ENCODE measurements around the gene DNAH3.
"Not testable (repeated sequence)": the region's sequence is repeated elsewhere in the genome, so short reads cannot be mapped to it uniquely, and the experiment has no call there.

Gene DNAH3

GRCh38 chr16:21166561-21166961 is 15.9 kb upstream of the DNAH3 start:
- DNase-seq: no peak

- DNase-seq: no peak
Observed at GRCh38 chr16:21164521-21165168, 14.0 kb upstream of the DNAH3 start.

DNA sequence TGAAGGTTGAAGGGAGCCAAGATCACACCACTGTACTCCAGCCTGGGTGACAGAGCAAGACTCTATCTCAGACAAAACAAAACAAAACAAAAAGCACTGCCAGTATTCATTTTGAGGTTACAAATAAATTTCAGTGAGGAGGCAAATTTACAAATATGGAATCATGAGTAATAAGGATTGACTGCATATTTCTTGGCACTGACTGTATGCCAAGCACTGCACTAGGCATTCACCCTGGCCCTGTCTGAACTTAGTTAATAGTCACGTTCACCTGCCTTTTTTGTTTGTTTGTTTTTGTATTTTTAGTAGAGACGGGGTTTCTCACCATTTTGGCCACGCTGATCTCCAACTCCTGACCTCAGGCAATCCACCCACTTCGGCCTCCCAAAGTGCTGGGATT is 12.9 kb upstream of the DNAH3 start:
- no peak for DNase-seq

- DNase-seq: no peak
Observed at GRCh38 chr16:21162661-21163151, 12.1 kb upstream of the DNAH3 start.

DNA sequence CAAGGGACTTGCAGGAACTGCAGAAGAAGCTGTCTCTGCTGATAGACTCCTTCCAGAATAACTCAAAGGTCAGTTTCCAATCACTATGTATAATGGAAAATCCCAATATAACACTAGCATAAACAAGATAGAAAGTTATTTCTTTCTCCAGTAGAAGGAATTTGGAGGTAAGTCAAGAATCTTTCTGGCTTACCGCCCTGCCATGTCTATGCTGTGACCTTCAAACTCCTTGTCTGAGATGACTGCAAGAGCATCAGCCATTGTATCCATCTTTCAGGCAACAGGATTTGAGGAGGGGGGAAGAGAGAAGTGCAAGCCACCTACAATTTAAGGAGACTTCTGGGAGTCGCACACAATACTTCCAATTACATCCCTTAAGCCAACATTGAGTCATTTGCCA is 10.6 kb upstream of the DNAH3 start:
- DNase-seq: no peak

GRCh38 chr16:21160276-21160675 is 9.6 kb upstream of the DNAH3 start:
- no peak for DNase-seq

DNA sequence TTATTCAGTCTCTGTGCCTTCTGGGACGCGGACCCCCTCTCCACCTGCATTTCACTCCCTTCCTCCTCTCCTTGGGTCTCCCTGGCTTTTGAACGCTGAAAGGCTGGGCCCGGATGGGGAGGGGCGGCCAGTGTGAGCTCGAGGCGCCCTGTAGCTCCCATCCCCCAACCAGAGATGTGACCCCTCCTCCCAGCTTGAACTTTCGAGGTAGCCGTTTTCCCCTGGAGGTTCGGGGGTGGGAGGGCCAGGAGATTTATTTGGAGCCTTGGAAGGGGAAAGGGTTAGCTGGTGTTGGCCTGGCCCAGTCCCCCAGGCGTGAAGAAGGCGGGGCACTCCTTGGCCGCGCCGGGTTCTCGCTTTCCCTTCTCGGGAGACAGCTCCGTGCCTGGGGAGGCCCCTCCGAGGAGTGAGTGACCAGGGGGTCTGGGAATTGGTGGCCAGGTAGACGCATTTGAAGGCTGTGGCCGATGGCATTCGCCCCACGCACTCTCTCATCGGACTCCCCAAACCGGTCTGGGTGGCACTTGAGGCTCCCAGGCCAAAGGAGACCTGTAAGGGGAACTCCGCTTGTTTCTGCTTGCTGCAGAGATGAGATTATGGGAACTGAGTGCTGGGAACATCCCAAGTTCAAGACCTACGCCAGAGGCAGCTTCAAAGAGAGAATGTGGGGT is 8.8 kb upstream of the DNAH3 start:
- DNase-seq: peak; percentile 8

- peak; percentile 67 for DNase-seq
Observed at GRCh38 chr16:21158208-21159110, 7.8 kb upstream of the DNAH3 start, which contains the start of gene LDAF1. Gene LDAF1 (plus strand): TSS chr16:21158674. CDS start chr16:21161183, 2,509 bp downstream.

GRCh38 chr16:21157632-21158031 is 7.0 kb upstream of the DNAH3 start:
- DNase-seq: no peak

- peak; percentile 11 for DNase-seq
Observed at GRCh38 chr16:21156767-21157467, 6.3 kb upstream of the DNAH3 start.

DNA sequence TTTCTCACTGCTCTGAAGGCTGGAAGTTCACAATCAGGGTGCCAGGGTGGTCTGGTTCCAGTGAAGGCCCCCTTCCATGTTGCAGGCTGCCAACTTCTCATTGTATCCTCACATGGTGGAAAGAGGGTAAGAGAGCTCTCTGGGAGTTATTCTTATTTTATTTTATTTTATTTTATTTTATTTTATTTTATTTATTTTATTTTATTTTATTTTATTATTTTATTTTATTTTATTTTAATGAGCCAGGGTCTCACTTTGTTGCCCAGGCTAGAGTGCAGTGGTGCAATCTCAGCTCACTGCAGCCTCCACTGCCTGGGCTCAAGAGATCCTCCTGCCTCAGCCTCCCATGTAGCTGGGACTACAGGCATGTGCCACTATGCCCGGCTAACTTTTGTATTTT is 5.4 kb upstream of the DNAH3 start:
- not testable (repeated sequence) for DNase-seq

GRCh38 chr16:21153124-21153729 is 2.6 kb upstream of the DNAH3 start:
- not testable (repeated sequence) for DNase-seq

DNA sequence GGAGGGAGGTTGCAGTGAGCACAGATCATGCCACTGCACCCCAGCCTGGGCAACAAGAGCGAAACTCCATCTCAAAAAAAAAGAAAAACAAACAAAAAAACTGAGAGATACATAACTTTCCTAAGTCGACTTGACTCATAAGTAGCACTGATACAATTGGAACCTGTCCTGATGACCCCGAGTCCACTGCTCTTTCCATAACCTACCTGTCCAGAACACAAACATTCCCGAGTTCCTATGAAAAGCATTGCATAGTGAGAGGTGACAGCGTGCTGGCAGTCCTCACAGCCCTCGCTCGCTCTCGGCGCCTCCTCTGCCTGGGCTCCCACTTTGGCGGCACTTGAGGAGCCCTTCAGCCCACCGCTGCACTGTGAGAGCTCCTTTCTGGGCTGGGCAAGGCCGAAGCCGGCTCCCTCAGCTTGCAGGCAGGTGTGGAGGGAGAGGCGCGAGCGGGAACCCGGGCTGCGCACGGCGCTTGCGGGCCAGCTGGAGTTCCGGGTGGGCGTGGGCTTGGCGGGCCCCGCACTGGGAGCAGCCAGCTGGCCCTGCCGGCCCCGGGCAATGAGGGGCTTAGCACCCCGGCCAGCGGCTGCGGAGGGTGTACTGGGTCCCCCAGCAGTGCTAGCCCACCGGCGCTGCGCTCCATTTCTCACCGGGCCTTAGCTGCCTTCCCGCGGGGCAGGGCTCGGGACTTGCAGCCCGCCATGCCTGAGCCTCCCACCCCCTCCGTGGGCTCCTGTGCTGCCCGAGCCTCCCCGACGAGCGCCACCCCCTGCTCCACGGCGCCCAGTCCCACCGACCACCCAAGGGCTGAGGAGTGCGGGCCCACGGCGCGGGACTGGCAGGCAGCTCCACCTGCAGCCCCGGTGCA is 1.7 kb upstream of the DNAH3 start:
- not testable (repeated sequence) for DNase-seq

GRCh38 chr16:21145738-21146137 is 4.9 kb downstream of the DNAH3 start:
- no peak for DNase-seq

- no peak for DNase-seq
Observed at GRCh38 chr16:21134053-21134452, 16.6 kb downstream of the DNAH3 start.

GRCh38 chr16:21130811-21131210 is 19.8 kb downstream of the DNAH3 start:
- DNase-seq: no peak

- no peak for DNase-seq
Observed at GRCh38 chr16:21128991-21129390, 21.7 kb downstream of the DNAH3 start.

DNA sequence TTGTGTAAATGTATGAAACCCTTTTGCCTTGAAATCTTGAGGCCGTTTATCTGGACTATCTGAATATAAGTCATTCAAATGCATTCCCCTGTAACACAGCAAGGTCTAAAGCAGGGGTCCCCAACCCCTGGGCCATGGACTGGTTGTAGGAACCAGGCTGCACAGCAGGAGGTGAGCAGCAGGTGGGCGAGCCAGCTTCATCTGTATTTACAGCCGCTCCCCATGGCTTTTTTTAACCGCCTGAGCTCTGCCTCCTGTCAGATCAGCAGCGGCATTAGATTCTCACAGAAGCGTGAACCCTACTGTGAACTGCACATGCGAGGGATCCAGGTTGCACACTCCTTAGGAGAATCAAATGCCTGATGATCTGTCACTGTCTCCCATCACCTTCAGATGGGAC is 24.1 kb downstream of the DNAH3 start:
- no peak for DNase-seq

DNA sequence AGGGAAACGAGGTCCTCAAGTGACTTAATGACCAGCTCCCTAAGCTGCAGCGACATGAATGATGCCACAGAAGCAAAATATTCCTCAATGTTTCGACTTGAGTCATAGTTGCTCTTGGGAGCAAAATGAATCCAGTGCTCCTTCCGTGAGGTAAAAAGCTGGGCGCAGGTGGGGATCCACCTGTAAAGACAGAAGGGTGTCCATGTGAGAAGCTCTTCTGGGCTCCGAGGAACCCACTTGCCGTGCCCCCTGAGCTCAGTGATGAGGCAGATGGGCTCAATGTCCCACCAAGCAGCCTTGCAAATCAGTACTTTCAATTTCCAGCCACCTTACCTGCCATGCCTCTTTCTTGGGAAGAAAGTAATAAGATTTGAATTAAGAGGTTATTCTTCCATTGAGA is 25.5 kb downstream of the DNAH3 start:
- DNase-seq: no peak

GRCh38 chr16:21120976-21121520 is 29.6 kb downstream of the DNAH3 start:
- DNase-seq: no peak

DNA sequence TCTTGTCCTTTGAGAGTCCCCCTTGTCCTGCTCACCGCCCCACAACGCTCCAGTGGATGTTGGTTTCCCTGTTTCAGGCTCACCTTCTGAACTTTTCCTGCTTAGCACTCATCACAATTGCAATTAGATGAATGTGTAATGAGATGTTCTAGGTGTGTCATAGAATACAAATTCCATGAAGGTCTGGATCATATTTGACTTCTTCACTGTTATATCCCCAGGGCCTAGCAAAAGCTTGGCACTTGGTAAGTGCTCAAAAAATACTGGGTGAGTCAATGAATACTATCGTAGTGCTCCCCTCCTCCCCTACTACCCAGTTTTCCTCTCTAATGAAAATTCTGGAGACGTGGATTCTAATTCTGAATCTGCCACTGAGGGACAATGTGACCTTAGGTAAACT is 33.1 kb downstream of the DNAH3 start:
- no peak for DNase-seq

Measured in CD4-positive, alpha-beta T cell treated with Interleukin-21 for 1 hour (primary cell).